HAP-1 (cell line): ENCODE results near the gene CD9.
A peak's percentile ranks its signal among the peaks of the same experiment; 100 is the strongest.

Experiments used
- DNase-seq, 2 experiments: peaks; one replicate each; pipeline ENCODE4 v3.0.0-alpha.2; 2016 to 2020; ENCODE audit warnings: low spot score in 2 of 2
- H3K27me3 ChIP-seq: fragments of 250-450 bp; sonication (Bioruptor Pico); 2 replicates; pipeline ENCODE4 v1.5.1; 2020; ENCODE audit warnings: low read depth, mild to moderate bottlenecking, moderate library complexity
- H3K36me3 ChIP-seq: fragments of 250-450 bp; sonication (Bioruptor Pico); replicated peaks from 2 replicates; pipeline ENCODE4 v1.5.1; 2020; ENCODE audit warnings: mild to moderate bottlenecking
- H3K4me1 ChIP-seq: fragments of 250-450 bp; sonication (Bioruptor Pico); 2 replicates; pipeline ENCODE4 v1.5.1; 2020; ENCODE audit warnings: mild to moderate bottlenecking
- H3K4me3 ChIP-seq: fragments of 250-450 bp; sonication (Bioruptor Pico); 2 replicates; pipeline ENCODE4 v1.5.1; 2020; ENCODE audit warnings: mild to moderate bottlenecking, moderate library complexity
- H3K9me3 ChIP-seq: fragments of 250-450 bp; sonication (Bioruptor Pico); 2 replicates; pipeline ENCODE4 v1.5.1; 2020; ENCODE audit warnings: mild to moderate bottlenecking, moderate library complexity
- in situ Hi-C: fragments of 300-500 bp; cut with MboI; formaldehyde crosslinking; loops from 3 replicates; pipeline ENCODE4 v1.14.3; 2020; ENCODE audit warnings: low sequenced_read_pairs, inconsistent platforms, mixed read lengths

CD9 gene

GRCh38 chr12:6226002-6226678 lies 25.9 kb downstream of the CD9 start:
- no peaks in the 10 kb centered on the region for H3K4me1 ChIP-seq
- H3K4me3 ChIP-seq = no peak overlapping the region
- in situ Hi-C loops = no loop called here
- no peaks in the 10 kb centered on the region for H3K9me3 ChIP-seq
- H3K36me3 ChIP-seq = peaks cover 37% of the 10 kb centered on the region
- no peak for DNase-seq
- no peaks in the 10 kb centered on the region for H3K27me3 ChIP-seq

GRCh38 chr12:6226679-6227051 lies 26.5 kb downstream of the CD9 start:
- Histone ChIP-seq H3K36me3 (peaks cover 37% of the 10 kb centered on the region), H3K4me1 (no peaks in the 10 kb centered on the region), H3K27me3 (no peaks in the 10 kb centered on the region), H3K4me3 (no peak overlapping the region), H3K9me3 (no peaks in the 10 kb centered on the region)
- in situ Hi-C loops = no loop called here
- DNase-seq = no peak

- H3K4me1 ChIP-seq = no peaks in the 10 kb centered on the region
- peaks cover 37% of the 10 kb centered on the region for H3K36me3 ChIP-seq
- in situ Hi-C loops = no loop called here
- no peak overlapping the region for H3K4me3 ChIP-seq
- no peak for DNase-seq
- no peaks in the 10 kb centered on the region for H3K9me3 ChIP-seq
- no peaks in the 10 kb centered on the region for H3K27me3 ChIP-seq
Measured at GRCh38 chr12:6228535-6229223, 28.5 kb downstream of the CD9 start.

- Histone ChIP-seq H3K36me3 (peaks cover 34% of the 10 kb centered on the region), H3K27me3 (no peaks in the 10 kb centered on the region), H3K9me3 (no peaks in the 10 kb centered on the region), H3K4me1 (no peaks in the 10 kb centered on the region), H3K4me3 (no peak overlapping the region)
- DNase-seq = no peak
- in situ Hi-C loops = no loop called here
Measured at GRCh38 chr12:6229224-6230218, 29.3 kb downstream of the CD9 start.

- no peaks in the 10 kb centered on the region for H3K9me3 ChIP-seq
- in situ Hi-C loops = no loop called here
- H3K27me3 ChIP-seq = no peaks in the 10 kb centered on the region
- H3K4me3 ChIP-seq = no peak overlapping the region
- no peak for DNase-seq
- H3K36me3 ChIP-seq = peaks cover 34% of the 10 kb centered on the region
- H3K4me1 ChIP-seq = no peaks in the 10 kb centered on the region
Measured at GRCh38 chr12:6230321-6231110, 30.3 kb downstream of the CD9 start.

- DNase-seq = no peak
- Histone ChIP-seq H3K27me3 (no peaks in the 10 kb centered on the region), H3K36me3 (peaks cover 34% of the 10 kb centered on the region), H3K4me3 (no peak overlapping the region), H3K4me1 (no peaks in the 10 kb centered on the region), H3K9me3 (no peaks in the 10 kb centered on the region)
- in situ Hi-C loops = no loop called here
Measured at GRCh38 chr12:6231359-6232268, 31.4 kb downstream of the CD9 start.

- Histone ChIP-seq H3K27me3 (no peaks in the 10 kb centered on the region), H3K36me3 (peaks cover 26% of the 10 kb centered on the region), H3K4me3 (no peak overlapping the region), H3K4me1 (no peaks in the 10 kb centered on the region), H3K9me3 (no peaks in the 10 kb centered on the region)
- no peak for DNase-seq
- in situ Hi-C loops = no loop called here
Measured at GRCh38 chr12:6233121-6233971, 33.1 kb downstream of the CD9 start.

- Histone ChIP-seq H3K36me3 (peaks cover 30% of the 10 kb centered on the region), H3K9me3 (no peaks in the 10 kb centered on the region), H3K4me3 (no peak overlapping the region), H3K4me1 (no peaks in the 10 kb centered on the region), H3K27me3 (no peaks in the 10 kb centered on the region)
- in situ Hi-C loops = no loop called here
- DNase-seq = no peak
Measured at GRCh38 chr12:6234214-6234613, 34.0 kb downstream of the CD9 start.

- H3K4me1 ChIP-seq = no peaks in the 10 kb centered on the region
- H3K27me3 ChIP-seq = no peaks in the 10 kb centered on the region
- no peaks in the 10 kb centered on the region for H3K9me3 ChIP-seq
- peaks cover 27% of the 10 kb centered on the region for H3K36me3 ChIP-seq
- DNase-seq = no peak
- in situ Hi-C loops = no loop called here
- no peak overlapping the region for H3K4me3 ChIP-seq
Measured at GRCh38 chr12:6234906-6235305, 34.7 kb downstream of the CD9 start.

- Histone ChIP-seq H3K4me3 (no peak overlapping the region), H3K36me3 (peaks cover 27% of the 10 kb centered on the region), H3K4me1 (no peaks in the 10 kb centered on the region), H3K9me3 (no peaks in the 10 kb centered on the region), H3K27me3 (no peaks in the 10 kb centered on the region)
- in situ Hi-C loops = no loop called here
- peak in 1 of 2 experiments; percentile 32 for DNase-seq
Measured at GRCh38 chr12:6235499-6235898, 35.3 kb downstream of the CD9 start.

- Histone ChIP-seq H3K9me3 (no peaks in the 10 kb centered on the region), H3K36me3 (peaks cover 27% of the 10 kb centered on the region), H3K4me3 (no peak overlapping the region), H3K27me3 (no peaks in the 10 kb centered on the region), H3K4me1 (no peaks in the 10 kb centered on the region)
- DNase-seq = no peak
- in situ Hi-C loops = no loop called here
Measured at GRCh38 chr12:6235906-6236640, 35.9 kb downstream of the CD9 start.
